ENCODE results near the gene RMRP.
"Not testable (repeated sequence)": the region's sequence is repeated elsewhere in the genome, so short reads cannot be mapped to it uniquely, and the experiment has no call there.

DNA sequence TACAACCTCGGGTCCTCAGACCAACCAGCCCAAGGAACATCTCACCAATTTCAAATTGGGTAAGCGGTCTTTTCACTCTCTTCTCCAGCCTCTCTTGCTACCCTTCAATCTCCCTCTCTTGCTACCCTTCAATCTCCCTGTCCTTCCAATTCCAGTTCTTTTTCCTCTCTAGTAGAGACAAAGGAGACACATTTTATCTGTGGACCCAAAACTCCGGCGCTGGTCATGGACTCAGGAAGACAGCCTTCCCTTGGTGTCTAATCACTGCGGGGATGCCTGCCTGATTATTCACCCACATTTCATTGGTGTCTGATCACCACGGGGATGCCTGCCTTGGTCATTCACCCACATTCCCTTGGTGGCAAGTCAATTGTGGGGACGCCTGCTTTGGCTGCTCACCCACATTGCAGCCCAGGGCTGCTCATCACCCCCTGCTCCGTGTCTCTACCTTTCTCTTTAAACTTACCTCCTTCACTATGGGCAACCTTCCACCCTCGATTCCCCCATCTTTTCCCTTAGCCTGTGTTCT, 20.3 kb downstream of the RMRP start:
- TF ChIP-seq POLR2A (IDR thresholded peaks at IDR 0.05): not testable (repeated sequence)
- TF ChIP-seq, protein P1, sequence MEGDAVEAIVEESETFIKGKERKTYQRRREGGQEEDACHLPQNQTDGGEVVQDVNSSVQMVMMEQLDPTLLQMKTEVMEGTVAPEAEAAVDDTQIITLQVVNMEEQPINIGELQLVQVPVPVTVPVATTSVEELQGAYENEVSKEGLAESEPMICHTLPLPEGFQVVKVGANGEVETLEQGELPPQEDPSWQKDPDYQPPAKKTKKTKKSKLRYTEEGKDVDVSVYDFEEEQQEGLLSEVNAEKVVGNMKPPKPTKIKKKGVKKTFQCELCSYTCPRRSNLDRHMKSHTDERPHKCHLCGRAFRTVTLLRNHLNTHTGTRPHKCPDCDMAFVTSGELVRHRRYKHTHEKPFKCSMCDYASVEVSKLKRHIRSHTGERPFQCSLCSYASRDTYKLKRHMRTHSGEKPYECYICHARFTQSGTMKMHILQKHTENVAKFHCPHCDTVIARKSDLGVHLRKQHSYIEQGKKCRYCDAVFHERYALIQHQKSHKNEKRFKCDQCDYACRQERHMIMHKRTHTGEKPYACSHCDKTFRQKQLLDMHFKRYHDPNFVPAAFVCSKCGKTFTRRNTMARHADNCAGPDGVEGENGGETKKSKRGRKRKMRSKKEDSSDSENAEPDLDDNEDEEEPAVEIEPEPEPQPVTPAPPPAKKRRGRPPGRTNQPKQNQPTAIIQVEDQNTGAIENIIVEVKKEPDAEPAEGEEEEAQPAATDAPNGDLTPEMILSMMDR (IDR thresholded peaks at IDR 0.05 in 4 of 5, conservative IDR thresholded peaks at IDR 0.05 in 1 of 5): not testable (repeated sequence)
